Neural progenitor cell (in vitro differentiated cells): Measurements from ENCODE around the gene ACAN.

ENCODE experiments used
- CTCF ChIP-seq: fragments of 200-600 bp; sonication (generic); IDR thresholded peaks from 2 replicates; pipeline ENCODE4 v1.5.1; 2017; ENCODE audit warnings: antibody characterized with exemption, mild to moderate bottlenecking
- EZH2 ChIP-seq: fragments of 200-600 bp; sonication (generic); IDR thresholded peaks from 2 replicates; pipeline ENCODE4 v1.6.1; 2017; ENCODE audit warnings: antibody characterized with exemption, mild to moderate bottlenecking, moderate library complexity

- TF ChIP-seq CTCF (no peak), EZH2 (no peak)
These were observed 55.7 kb downstream of the ACAN start for GRCh38 chr15:88858934-88859333.
